HG03025 (cell line): ENCODE results near the gene SH3TC2.

Experiments
- ATAC-seq: cut with Tn5 transposase; IDR thresholded peaks from one replicate; pipeline ENCODE4 v1.9.1; 2021; ENCODE audit warnings: mild to moderate bottlenecking, moderate library complexity; ENCODE audit not compliant: unreplicated experiment, low FRiP score

SH3TC2 gene

GRCh38 chr5:149030838-149031397 is 31.9 kb downstream of the SH3TC2 start:
- no peak for ATAC-seq

GRCh38 chr5:149030392-149030791 is 32.5 kb downstream of the SH3TC2 start:
- ATAC-seq, result no peak

GRCh38 chr5:149028984-149029383 is 33.9 kb downstream of the SH3TC2 start:
- ATAC-seq, result no peak

- no peak for ATAC-seq
Measured at GRCh38 chr5:149028161-149028560, 34.7 kb downstream of the SH3TC2 start.

- ATAC-seq, result no peak
Measured at GRCh38 chr5:149027636-149028035, 35.2 kb downstream of the SH3TC2 start.

- ATAC-seq, result no peak
Measured at GRCh38 chr5:149024943-149025342, 37.9 kb downstream of the SH3TC2 start.

- no peak for ATAC-seq
Measured at GRCh38 chr5:149024477-149024876, 38.4 kb downstream of the SH3TC2 start.

- no peak for ATAC-seq
Measured at GRCh38 chr5:149022200-149022599, 40.7 kb downstream of the SH3TC2 start.

- no peak for ATAC-seq
Measured at GRCh38 chr5:149019679-149020078, 43.2 kb downstream of the SH3TC2 start.

GRCh38 chr5:149018909-149019443 is 43.9 kb downstream of the SH3TC2 start:
- ATAC-seq, result no peak

GRCh38 chr5:149017636-149018035 is 45.2 kb downstream of the SH3TC2 start:
- no peak for ATAC-seq

- ATAC-seq, result no peak
Measured at GRCh38 chr5:149015561-149015960, 47.3 kb downstream of the SH3TC2 start.

GRCh38 chr5:149015126-149015525 is 47.7 kb downstream of the SH3TC2 start:
- ATAC-seq, result no peak

- no peak for ATAC-seq
Measured at GRCh38 chr5:149014571-149015031, 48.3 kb downstream of the SH3TC2 start.

- ATAC-seq, result no peak
Measured at GRCh38 chr5:149013796-149014195, 49.1 kb downstream of the SH3TC2 start.

GRCh38 chr5:149012350-149012749 is 50.5 kb downstream of the SH3TC2 start:
- no peak for ATAC-seq

- ATAC-seq, result no peak
Measured at GRCh38 chr5:149011728-149012127, 51.1 kb downstream of the SH3TC2 start.

GRCh38 chr5:149011084-149011483 is 51.8 kb downstream of the SH3TC2 start:
- no peak for ATAC-seq

- no peak for ATAC-seq
Measured at GRCh38 chr5:149007174-149007573, 55.7 kb downstream of the SH3TC2 start.

GRCh38 chr5:149006426-149006825 is 56.4 kb downstream of the SH3TC2 start:
- ATAC-seq, result no peak

- ATAC-seq, result no peak
Measured at GRCh38 chr5:149005077-149005892, 57.6 kb downstream of the SH3TC2 start.

GRCh38 chr5:149004559-149004958 is 58.3 kb downstream of the SH3TC2 start:
- ATAC-seq, result no peak
